SU-DHL-6 (cell line): ENCODE measurements around the gene IFT52.

Experiments used
- H2AFZ ChIP-seq: fragments of 200-600 bp; sonication (generic); 2 replicates; pipeline ENCODE4 v1.6.1; 2014; ENCODE audit warnings: low read depth, mild to moderate bottlenecking, moderate library complexity, mixed read lengths, antibody characterized with exemption, low read length; ENCODE audit not compliant: severe bottlenecking
- H3F3A ChIP-seq: fragments of 200-600 bp; shearing (Covaris generic); 2 replicates; pipeline ENCODE4 v1.6.0; 2016; ENCODE audit warnings: antibody characterized with exemption, mild to moderate bottlenecking; ENCODE audit not compliant: insufficient read depth
- H3K27ac ChIP-seq: fragments of 200-600 bp; sonication (generic); 2 replicates; pipeline ENCODE4 v1.5.1; 2016; ENCODE audit warnings: low read depth, mild to moderate bottlenecking, low read length, moderate library complexity, mixed read lengths
- H3K27me3 ChIP-seq: fragments of 200-600 bp; sonication (generic), shearing (Covaris generic); 2 replicates; pipeline ENCODE4 v1.6.0; 2014; ENCODE audit warnings: mild to moderate bottlenecking, low read length
- H3K36me3 ChIP-seq: fragments of 200-600 bp; sonication (generic); 2 replicates; pipeline ENCODE4 v1.6.1; 2014; ENCODE audit warnings: mild to moderate bottlenecking, low read length, mixed read lengths
- H3K4me2 ChIP-seq: fragments of 300-600, 200-600 bp; shearing (Covaris generic), sonication (generic); 2 replicates; pipeline ENCODE4 v1.6.0; 2014; ENCODE audit warnings: low read length, low read depth, mild to moderate bottlenecking; ENCODE audit not compliant: poor library complexity, severe bottlenecking
- H3K4me3 ChIP-seq: fragments of 200-600 bp; sonication (generic); 2 replicates; pipeline ENCODE4 v1.5.1; 2014; ENCODE audit warnings: antibody characterized with exemption, low read length, mild to moderate bottlenecking, mixed read lengths; ENCODE audit not compliant: insufficient read depth, poor library complexity, severe bottlenecking
- H3K79me2 ChIP-seq: fragments of 200-600 bp; sonication (generic); 2 replicates; pipeline ENCODE4 v1.6.1; 2014; ENCODE audit warnings: mild to moderate bottlenecking, low read length, moderate library complexity; ENCODE audit not compliant: insufficient read depth
- H3K9ac ChIP-seq: fragments of 200-600 bp; sonication (generic); 2 replicates; pipeline ENCODE4 v1.7.0; 2014; ENCODE audit warnings: mild to moderate bottlenecking, low read length
- H3K9me2 ChIP-seq: fragments of 200-600 bp; sonication (generic); replicated peaks from 2 replicates; pipeline ENCODE4 v1.6.1; 2014; ENCODE audit warnings: low read length; ENCODE audit not compliant: insufficient read depth
- H3K9me3 ChIP-seq: fragments of 200-600 bp; sonication (generic); 2 replicates; pipeline ENCODE4 v1.6.1; 2014; ENCODE audit warnings: low read length, mixed read lengths; ENCODE audit not compliant: insufficient read depth
- H4K20me1 ChIP-seq: fragments of 200-600 bp; sonication (generic); 2 replicates; pipeline ENCODE4 v1.6.1; 2014; ENCODE audit warnings: low read depth, mild to moderate bottlenecking, antibody characterized with exemption, low read length, moderate library complexity, mixed read lengths
- CTCF ChIP-seq: fragments of 200-600 bp; sonication (generic); IDR thresholded peaks from one replicate; pipeline ENCODE4 v1.5.1; 2017; ENCODE audit warnings: antibody characterized with exemption, mild to moderate bottlenecking, low read length, moderate library complexity; ENCODE audit not compliant: insufficient read depth, poor library complexity, severe bottlenecking
- EZH2phosphoT487 ChIP-seq: fragments of 200-600 bp; sonication (generic), shearing (Covaris generic); conservative IDR thresholded peaks from 2 replicates; pipeline ENCODE4 v1.6.1; 2018; ENCODE audit warnings: mild to moderate bottlenecking, antibody characterized with exemption, low read length, moderate library complexity, mixed read lengths

IFT52 gene, protein sequence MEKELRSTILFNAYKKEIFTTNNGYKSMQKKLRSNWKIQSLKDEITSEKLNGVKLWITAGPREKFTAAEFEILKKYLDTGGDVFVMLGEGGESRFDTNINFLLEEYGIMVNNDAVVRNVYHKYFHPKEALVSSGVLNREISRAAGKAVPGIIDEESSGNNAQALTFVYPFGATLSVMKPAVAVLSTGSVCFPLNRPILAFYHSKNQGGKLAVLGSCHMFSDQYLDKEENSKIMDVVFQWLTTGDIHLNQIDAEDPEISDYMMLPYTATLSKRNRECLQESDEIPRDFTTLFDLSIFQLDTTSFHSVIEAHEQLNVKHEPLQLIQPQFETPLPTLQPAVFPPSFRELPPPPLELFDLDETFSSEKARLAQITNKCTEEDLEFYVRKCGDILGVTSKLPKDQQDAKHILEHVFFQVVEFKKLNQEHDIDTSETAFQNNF

GRCh38 chr20:43590392-43591303 lies at the start of gene IFT52:
Gene IFT52 (plus strand): TSS chr20:43590937. CDS start chr20:43594699, 3,762 bp downstream.
- no peaks in the 10 kb centered on the region for H3K9me2 ChIP-seq
- TF ChIP-seq CTCF (no peak), EZH2phosphoT487 (no peak)
- no peaks in the 10 kb centered on the region for H3K27me3 ChIP-seq
- H3K4me3 ChIP-seq, result peak within 1 kb of the TSS; percentile 92
- H3K9ac ChIP-seq, result peak within 1 kb of the TSS; percentile 72
- peak within 1 kb of the TSS; percentile 98 for H2AFZ ChIP-seq
- no peaks in the 10 kb centered on the region for H3K36me3 ChIP-seq
- peaks cover 9% of the 10 kb centered on the region for H3K79me2 ChIP-seq
- no peaks in the 10 kb centered on the region for H3K9me3 ChIP-seq
- H3K4me2 ChIP-seq, result peak within 1 kb of the TSS; percentile 98
- peak within 1 kb of the TSS; percentile 70 for H3K27ac ChIP-seq
- no peaks in the 10 kb centered on the region for H4K20me1 ChIP-seq
- no peaks in the 10 kb centered on the region for H3F3A ChIP-seq

DNA sequence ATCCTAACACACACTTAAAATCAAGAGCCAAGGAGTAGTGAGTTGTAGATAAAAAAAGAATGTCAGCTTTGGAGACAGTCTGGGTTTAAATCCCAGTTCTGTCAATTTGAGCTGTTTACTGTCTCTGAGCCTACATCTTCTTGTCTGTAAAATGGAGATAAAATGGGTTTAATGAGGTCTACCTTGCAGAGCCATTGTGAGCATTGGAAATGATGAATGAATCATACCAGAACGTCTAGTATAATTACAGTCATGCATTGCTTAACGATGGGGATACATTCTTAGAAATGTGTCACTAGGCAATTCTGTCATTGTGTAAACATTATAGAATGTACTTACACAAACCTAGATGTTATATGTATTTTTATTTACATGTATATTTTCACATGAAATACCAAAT lies 49.5 kb upstream of the IFT52 start:
- no peak overlapping the region for H3K9ac ChIP-seq
- H2AFZ ChIP-seq, result no peak overlapping the region
- H3K79me2 ChIP-seq, result no peaks in the 10 kb centered on the region
- H3K9me2 ChIP-seq, result no peaks in the 10 kb centered on the region
- H3K27ac ChIP-seq, result no peak overlapping the region
- no peaks in the 10 kb centered on the region for H3F3A ChIP-seq
- H3K9me3 ChIP-seq, result no peaks in the 10 kb centered on the region
- no peaks in the 10 kb centered on the region for H3K27me3 ChIP-seq
- TF ChIP-seq CTCF, result no peak
- TF ChIP-seq EZH2phosphoT487, result no peak
- no peak overlapping the region for H3K4me2 ChIP-seq
- no peak overlapping the region for H3K4me3 ChIP-seq
- H4K20me1 ChIP-seq, result no peaks in the 10 kb centered on the region
- H3K36me3 ChIP-seq, result no peaks in the 10 kb centered on the region

DNA sequence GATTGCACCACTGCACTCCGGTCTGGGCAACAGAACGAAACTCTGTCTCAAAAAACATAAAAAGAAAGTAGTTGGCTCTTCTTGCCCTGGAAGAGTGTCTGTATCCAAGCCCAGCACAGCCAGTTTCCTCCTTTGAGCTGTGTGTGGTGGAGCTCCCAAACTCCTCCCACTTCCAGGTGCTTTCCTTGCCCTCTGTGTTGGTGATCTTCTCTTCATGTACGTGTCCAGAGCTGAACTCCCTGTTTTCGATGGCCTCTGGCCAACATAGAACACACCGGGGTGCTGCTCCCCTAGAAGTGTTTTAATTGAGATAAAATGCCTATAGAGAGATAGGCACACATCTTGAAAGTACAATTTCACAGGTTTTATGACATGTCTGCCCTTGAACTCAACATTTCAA lies 48.6 kb upstream of the IFT52 start:
- Histone ChIP-seq H2AFZ (no peak overlapping the region), H4K20me1 (no peaks in the 10 kb centered on the region), H3K27ac (no peak overlapping the region), H3K9ac (no peak overlapping the region), H3K9me2 (no peaks in the 10 kb centered on the region), H3K36me3 (no peaks in the 10 kb centered on the region), H3F3A (no peaks in the 10 kb centered on the region), H3K27me3 (no peaks in the 10 kb centered on the region), H3K9me3 (no peaks in the 10 kb centered on the region), H3K4me2 (no peak overlapping the region), H3K79me2 (no peaks in the 10 kb centered on the region), H3K4me3 (no peak overlapping the region)
- no peak for TF ChIP-seq EZH2phosphoT487
- no peak for TF ChIP-seq CTCF
